ENCODE measurements around the gene ZNF692.

DNA sequence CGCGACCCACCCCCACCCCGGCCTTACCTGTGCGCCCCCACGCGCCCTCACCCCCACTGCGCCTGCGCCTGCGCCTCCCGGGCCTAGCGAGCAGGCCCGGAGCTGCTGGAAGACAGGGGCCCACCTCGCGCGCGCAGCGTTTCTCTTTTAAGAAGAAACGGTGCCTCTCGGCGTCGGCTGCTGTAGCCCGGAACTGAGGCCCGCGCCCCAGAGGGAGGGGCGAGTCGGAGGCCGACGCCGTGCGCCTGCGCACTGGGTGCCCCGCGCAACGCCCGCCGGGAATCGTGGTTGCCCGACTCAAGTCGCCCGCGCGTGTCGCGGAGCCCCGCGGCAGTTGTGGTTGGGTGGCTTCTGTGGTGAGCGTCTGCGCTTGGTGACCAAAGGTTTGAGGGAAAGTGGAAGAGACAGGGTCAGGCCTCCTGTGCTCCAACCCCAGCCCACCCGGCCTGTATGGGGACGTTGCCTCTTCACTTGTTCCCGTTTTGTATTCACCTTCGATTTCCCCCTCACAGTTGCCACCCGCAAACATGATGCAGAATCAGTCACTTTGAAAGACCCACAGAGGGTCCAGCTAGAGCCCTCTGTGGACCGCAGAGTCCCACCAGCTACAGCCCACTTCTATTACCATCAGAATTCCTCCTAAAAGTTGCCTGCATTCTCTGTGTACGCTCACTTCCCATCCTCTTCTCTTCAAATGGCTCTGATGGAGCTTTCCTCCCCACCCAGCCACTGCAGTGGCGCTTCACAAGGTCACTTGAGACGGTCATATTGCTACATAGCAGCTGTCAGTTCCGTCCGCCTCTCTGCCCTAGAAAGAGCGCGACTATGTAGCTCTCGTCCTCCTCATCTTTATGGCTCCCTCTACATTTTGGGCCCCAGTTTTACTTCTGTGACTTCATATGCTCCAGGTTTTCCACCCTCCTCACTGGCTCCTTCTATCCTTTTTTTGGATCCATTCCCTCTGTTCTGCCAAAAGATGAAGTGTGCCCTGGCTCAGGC lies at the start of gene ZNF692:
- TF ChIP-seq, protein P1, sequence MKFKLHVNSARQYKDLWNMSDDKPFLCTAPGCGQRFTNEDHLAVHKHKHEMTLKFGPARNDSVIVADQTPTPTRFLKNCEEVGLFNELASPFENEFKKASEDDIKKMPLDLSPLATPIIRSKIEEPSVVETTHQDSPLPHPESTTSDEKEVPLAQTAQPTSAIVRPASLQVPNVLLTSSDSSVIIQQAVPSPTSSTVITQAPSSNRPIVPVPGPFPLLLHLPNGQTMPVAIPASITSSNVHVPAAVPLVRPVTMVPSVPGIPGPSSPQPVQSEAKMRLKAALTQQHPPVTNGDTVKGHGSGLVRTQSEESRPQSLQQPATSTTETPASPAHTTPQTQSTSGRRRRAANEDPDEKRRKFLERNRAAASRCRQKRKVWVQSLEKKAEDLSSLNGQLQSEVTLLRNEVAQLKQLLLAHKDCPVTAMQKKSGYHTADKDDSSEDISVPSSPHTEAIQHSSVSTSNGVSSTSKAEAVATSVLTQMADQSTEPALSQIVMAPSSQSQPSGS (CRISPR knock-in tag; IDR thresholded peaks at IDR 0.05; ENCODE audit: borderline replicate concordance, low read depth) = no peak
- TF ChIP-seq, protein P2, sequence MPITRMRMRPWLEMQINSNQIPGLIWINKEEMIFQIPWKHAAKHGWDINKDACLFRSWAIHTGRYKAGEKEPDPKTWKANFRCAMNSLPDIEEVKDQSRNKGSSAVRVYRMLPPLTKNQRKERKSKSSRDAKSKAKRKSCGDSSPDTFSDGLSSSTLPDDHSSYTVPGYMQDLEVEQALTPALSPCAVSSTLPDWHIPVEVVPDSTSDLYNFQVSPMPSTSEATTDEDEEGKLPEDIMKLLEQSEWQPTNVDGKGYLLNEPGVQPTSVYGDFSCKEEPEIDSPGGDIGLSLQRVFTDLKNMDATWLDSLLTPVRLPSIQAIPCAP (CRISPR knock-in tag; IDR thresholded peaks at IDR 0.05) = no peak
- TF ChIP-seq, protein P3, sequence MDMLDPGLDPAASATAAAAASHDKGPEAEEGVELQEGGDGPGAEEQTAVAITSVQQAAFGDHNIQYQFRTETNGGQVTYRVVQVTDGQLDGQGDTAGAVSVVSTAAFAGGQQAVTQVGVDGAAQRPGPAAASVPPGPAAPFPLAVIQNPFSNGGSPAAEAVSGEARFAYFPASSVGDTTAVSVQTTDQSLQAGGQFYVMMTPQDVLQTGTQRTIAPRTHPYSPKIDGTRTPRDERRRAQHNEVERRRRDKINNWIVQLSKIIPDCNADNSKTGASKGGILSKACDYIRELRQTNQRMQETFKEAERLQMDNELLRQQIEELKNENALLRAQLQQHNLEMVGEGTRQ (CRISPR knock-in tag; IDR thresholded peaks at IDR 0.05) = no peak
- TF ChIP-seq, protein P4, sequence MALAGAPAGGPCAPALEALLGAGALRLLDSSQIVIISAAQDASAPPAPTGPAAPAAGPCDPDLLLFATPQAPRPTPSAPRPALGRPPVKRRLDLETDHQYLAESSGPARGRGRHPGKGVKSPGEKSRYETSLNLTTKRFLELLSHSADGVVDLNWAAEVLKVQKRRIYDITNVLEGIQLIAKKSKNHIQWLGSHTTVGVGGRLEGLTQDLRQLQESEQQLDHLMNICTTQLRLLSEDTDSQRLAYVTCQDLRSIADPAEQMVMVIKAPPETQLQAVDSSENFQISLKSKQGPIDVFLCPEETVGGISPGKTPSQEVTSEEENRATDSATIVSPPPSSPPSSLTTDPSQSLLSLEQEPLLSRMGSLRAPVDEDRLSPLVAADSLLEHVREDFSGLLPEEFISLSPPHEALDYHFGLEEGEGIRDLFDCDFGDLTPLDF (CRISPR knock-in tag; IDR thresholded peaks at IDR 0.05) = no peak
- TF ChIP-seq, protein P5, sequence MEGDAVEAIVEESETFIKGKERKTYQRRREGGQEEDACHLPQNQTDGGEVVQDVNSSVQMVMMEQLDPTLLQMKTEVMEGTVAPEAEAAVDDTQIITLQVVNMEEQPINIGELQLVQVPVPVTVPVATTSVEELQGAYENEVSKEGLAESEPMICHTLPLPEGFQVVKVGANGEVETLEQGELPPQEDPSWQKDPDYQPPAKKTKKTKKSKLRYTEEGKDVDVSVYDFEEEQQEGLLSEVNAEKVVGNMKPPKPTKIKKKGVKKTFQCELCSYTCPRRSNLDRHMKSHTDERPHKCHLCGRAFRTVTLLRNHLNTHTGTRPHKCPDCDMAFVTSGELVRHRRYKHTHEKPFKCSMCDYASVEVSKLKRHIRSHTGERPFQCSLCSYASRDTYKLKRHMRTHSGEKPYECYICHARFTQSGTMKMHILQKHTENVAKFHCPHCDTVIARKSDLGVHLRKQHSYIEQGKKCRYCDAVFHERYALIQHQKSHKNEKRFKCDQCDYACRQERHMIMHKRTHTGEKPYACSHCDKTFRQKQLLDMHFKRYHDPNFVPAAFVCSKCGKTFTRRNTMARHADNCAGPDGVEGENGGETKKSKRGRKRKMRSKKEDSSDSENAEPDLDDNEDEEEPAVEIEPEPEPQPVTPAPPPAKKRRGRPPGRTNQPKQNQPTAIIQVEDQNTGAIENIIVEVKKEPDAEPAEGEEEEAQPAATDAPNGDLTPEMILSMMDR (IDR thresholded peaks at IDR 0.05) = no peak
